Muscle of leg (tissue), 11 donors: ENCODE measurements around the gene HLA-DRB1. TPM values are rescaled to one million over a fixed set of nuclear protein-coding genes. Genes with fewer than 3 reads are reported as not detected.
"Not testable (repeated sequence)": the region's sequence is repeated elsewhere in the genome, so short reads cannot be mapped to it uniquely, and the experiment has no call there.

Experiments
- DNase-seq: peaks from one replicate; pipeline ENCODE4 v3.0.0; 2013
- H3K27ac ChIP-seq: one replicate; pipeline ENCODE4 v1.5.1; 2013; ENCODE audit warnings: mild to moderate bottlenecking, low read length, control low read depth
- H3K27me3 ChIP-seq: one replicate; pipeline ENCODE4 v1.6.1; 2013; ENCODE audit warnings: low read length; ENCODE audit not compliant: control insufficient read depth, insufficient read depth
- H3K36me3 ChIP-seq: one replicate; pipeline ENCODE4 v1.6.1; 2013; ENCODE audit warnings: low read length; ENCODE audit not compliant: control insufficient read depth, insufficient read depth
- H3K4me1 ChIP-seq: one replicate; pipeline ENCODE4 v1.6.1; 2013; ENCODE audit warnings: low read length; ENCODE audit not compliant: control insufficient read depth, insufficient read depth
- H3K4me3 ChIP-seq: one replicate; pipeline ENCODE4 v1.5.1; 2013; ENCODE audit warnings: low read length, control low read depth
- H3K9me3 ChIP-seq: replicated peaks from 2 replicates; pipeline ENCODE4 v1.6.1; 2013; ENCODE audit warnings: low read depth, low read length; ENCODE audit not compliant: control insufficient read depth
- WGBS: methylation state at CpG from one replicate; pipeline ENCODE4 v1.1.5; 2013; ENCODE audit warnings: missing lambda C conversion rate; ENCODE audit not compliant: insufficient coverage; 5-methylcytosine and 5-hydroxymethylcytosine counted together
- polyA plus RNA-seq, 8 donors: library from polyadenylated mRNA; unstranded; fragments of 120-200 nt; gene quantifications; one replicate each; pipeline versions ENCODE4 v1.2.1 to v1.2.3, GENCODE V29; 2013; ENCODE audit warnings: inconsistent platforms in 1 of 8, low replicate concordance in 1 of 8; ENCODE audit not compliant: insufficient read length in 8 of 8, insufficient read depth in 1 of 8
- total RNA-seq: library from RNA; stranded (reverse); fragments of 120-200 nt; gene quantifications from one replicate; pipeline ENCODE4 v1.2.4, GENCODE V29; 2013

The HLA-DRB1 gene
- total and polyA plus RNA-seq, 9 donors: 4.3 to 16.8 (median 12.0) TPM

- no peaks in the 10 kb centered on the region for H3K4me1 ChIP-seq
- no peak overlapping the region for H3K4me3 ChIP-seq
- H3K9me3 ChIP-seq: no peaks in the 10 kb centered on the region
- no peak for DNase-seq
- H3K27ac ChIP-seq: no peak overlapping the region
- no peaks in the 10 kb centered on the region for H3K36me3 ChIP-seq
- no peaks in the 10 kb centered on the region for H3K27me3 ChIP-seq
- WGBS: no CpG with 5 or more reads among the region's 8 CpGs
Measured at GRCh38 chr6:32566957-32567356, 22.7 kb downstream of the HLA-DRB1 start.

GRCh38 chr6:32565511-32565910 lies 24.1 kb downstream of the HLA-DRB1 start:
- Histone ChIP-seq H3K4me3 (no peak overlapping the region), H3K36me3 (no peaks in the 10 kb centered on the region), H3K4me1 (no peaks in the 10 kb centered on the region), H3K27me3 (no peaks in the 10 kb centered on the region), H3K9me3 (no peaks in the 10 kb centered on the region), H3K27ac (no peak overlapping the region)
- no CpG with 5 or more reads among the region's 1 CpG for WGBS
- no peak for DNase-seq

GRCh38 chr6:32562940-32563339 lies 26.7 kb downstream of the HLA-DRB1 start:
- H3K9me3 ChIP-seq: no peaks in the 10 kb centered on the region
- H3K27me3 ChIP-seq: no peaks in the 10 kb centered on the region
- H3K4me3 ChIP-seq: no peak overlapping the region
- H3K27ac ChIP-seq: no peak overlapping the region
- H3K4me1 ChIP-seq: no peaks in the 10 kb centered on the region
- WGBS: no CpG with 5 or more reads among the region's 2 CpGs
- no peak for DNase-seq
- no peaks in the 10 kb centered on the region for H3K36me3 ChIP-seq

- Histone ChIP-seq H3K4me3 (no peak overlapping the region), H3K36me3 (no peaks in the 10 kb centered on the region), H3K9me3 (no peaks in the 10 kb centered on the region), H3K27me3 (no peaks in the 10 kb centered on the region), H3K27ac (no peak overlapping the region), H3K4me1 (no peaks in the 10 kb centered on the region)
- no peak for DNase-seq
- WGBS: no CpG with 5 or more reads among the region's 7 CpGs
Measured at GRCh38 chr6:32559747-32560146, 29.9 kb downstream of the HLA-DRB1 start.

- WGBS: 47% methylated on average over 7 of the region's 13 CpGs
- Histone ChIP-seq H3K4me3 (no peak overlapping the region), H3K4me1 (no peaks in the 10 kb centered on the region), H3K9me3 (no peaks in the 10 kb centered on the region), H3K36me3 (no peaks in the 10 kb centered on the region), H3K27me3 (no peaks in the 10 kb centered on the region), H3K27ac (no peak overlapping the region)
- no peak for DNase-seq
Measured at GRCh38 chr6:32558426-32559057, 31.1 kb downstream of the HLA-DRB1 start.

GRCh38 chr6:32554116-32554965 lies 35.3 kb downstream of the HLA-DRB1 start:
- DNase-seq: no peak
- no peaks in the 10 kb centered on the region for H3K9me3 ChIP-seq
- H3K4me3 ChIP-seq: no peak overlapping the region
- H3K27ac ChIP-seq: no peak overlapping the region
- no peaks in the 10 kb centered on the region for H3K36me3 ChIP-seq
- H3K4me1 ChIP-seq: no peaks in the 10 kb centered on the region
- no peaks in the 10 kb centered on the region for H3K27me3 ChIP-seq
- no CpG with 5 or more reads among the region's 9 CpGs for WGBS

GRCh38 chr6:32553037-32553742 lies 36.5 kb downstream of the HLA-DRB1 start:
- Histone ChIP-seq H3K27me3 (no peaks in the 10 kb centered on the region), H3K36me3 (no peaks in the 10 kb centered on the region), H3K9me3 (no peaks in the 10 kb centered on the region), H3K4me1 (no peaks in the 10 kb centered on the region), H3K27ac (no peak overlapping the region), H3K4me3 (no peak overlapping the region)
- WGBS: no CpG with 5 or more reads among the region's 5 CpGs
- no peak for DNase-seq

- H3K4me3 ChIP-seq: no peak overlapping the region
- H3K27ac ChIP-seq: no peak overlapping the region
- no peak for DNase-seq
- no peaks in the 10 kb centered on the region for H3K9me3 ChIP-seq
- H3K27me3 ChIP-seq: no peaks in the 10 kb centered on the region
- H3K36me3 ChIP-seq: no peaks in the 10 kb centered on the region
- 42% methylated on average over 2 of the region's 5 CpGs for WGBS
- no peaks in the 10 kb centered on the region for H3K4me1 ChIP-seq
Measured at GRCh38 chr6:32551410-32551809, 38.2 kb downstream of the HLA-DRB1 start.

GRCh38 chr6:32539839-32540238 lies 49.8 kb downstream of the HLA-DRB1 start:
- H3K36me3 ChIP-seq: no peaks in the 10 kb centered on the region
- no peaks in the 10 kb centered on the region for H3K27me3 ChIP-seq
- no peak overlapping the region for H3K4me3 ChIP-seq
- no peaks in the 10 kb centered on the region for H3K9me3 ChIP-seq
- H3K4me1 ChIP-seq: no peaks in the 10 kb centered on the region
- WGBS: no CpG with 5 or more reads among the region's 5 CpGs
- H3K27ac ChIP-seq: no peak overlapping the region
- no peak for DNase-seq

- H3K27ac ChIP-seq, H3K9me3 ChIP-seq, DNase-seq, H3K27me3 ChIP-seq, H3K36me3 ChIP-seq, H3K4me3 ChIP-seq, H3K4me1 ChIP-seq: not testable (repeated sequence)
- WGBS: 0% methylated on average over 2 of the region's 3 CpGs
Measured at GRCh38 chr6:32530431-32530793, 59.2 kb downstream of the HLA-DRB1 start.
